HCT116 (cell line): ENCODE results near the gene NANOG. TPM values are rescaled to one million over a fixed set of nuclear protein-coding genes. Genes with fewer than 3 reads are reported as not detected.

Experiments
- ATAC-seq: fragments of 200-7000 bp; cut with Tn5 transposase; 2 replicates; pipeline ENCODE4 v1.9.1; 2020; ENCODE audit warnings: mild to moderate bottlenecking, moderate library complexity
- BruUV-seq: library from RNA; stranded (reverse); fragments of 400-500 nt; replicated peaks from 2 replicates; lab custom pipeline; 2021; lab: Mats Ljungman, UMichigan
- CTCF ChIA-PET: fragments of 300-600 bp; sonication (Branson Sonifier 250); formaldehyde crosslinking; loops from one replicate; lab custom pipeline; 2021; ENCODE audit warnings: antibody characterized with exemption; lab: Charles Lee
- POLR2A ChIA-PET: fragments of 300-600, 350-600 bp; sonication (Branson Sonifier 250); formaldehyde crosslinking; loops from one replicate; lab custom pipeline; 2021; ENCODE audit warnings: antibody characterized with exemption; lab: Charles Lee
- RAD21 ChIA-PET, 2 experiments: fragments of 300-600 bp; sonication (Branson Sonifier 250); formaldehyde crosslinking; loops; one replicate each; lab custom pipeline; 2023; ENCODE audit warnings: low total read pairs in 2 of 2; ENCODE audit not compliant: uncharacterized antibody in 2 of 2, unreplicated experiment in 2 of 2, low non-redundant PET in 1 of 2; lab: Charles Lee
- DNase-seq: peaks from one replicate; pipeline ENCODE4 v3.0.0-alpha.2; 2010; ENCODE audit warnings: low read depth, low spot score
- H2AFZ ChIP-seq: fragments of 200-600 bp; shearing (Covaris generic), sonication (generic); 2 replicates; pipeline ENCODE4 v1.6.1; 2017; ENCODE audit warnings: low read depth, mixed run types, mixed read lengths, antibody characterized with exemption, low read length; ENCODE audit not compliant: poor library complexity, severe bottlenecking
- H3K27ac ChIP-seq: 2 replicates; pipeline ENCODE4 v1.5.1; 2012; ENCODE audit warnings: low read depth, low read length
- H3K27me3 ChIP-seq: fragments of 200-600 bp; sonication (generic); 2 replicates; pipeline ENCODE4 v1.6.1; 2016; ENCODE audit warnings: mixed run types, low read length, mixed read lengths; ENCODE audit not compliant: insufficient read depth
- H3K36me3 ChIP-seq, 2 experiments: fragments of 200-500 bp in 1 of 2; fragments of 200-600 bp in 1 of 2; sonication (Bioruptor generic) in 1 of 2; sonication (generic) in 1 of 2; 2 replicates each; pipeline versions ENCODE4 v1.5.1 to v1.6.1; 2014 to 2016; ENCODE audit warnings: low read length in 2 of 2, inconsistent platforms in 1 of 2, mixed read lengths in 1 of 2, mixed run types in 1 of 2; ENCODE audit not compliant: insufficient read depth in 2 of 2, control insufficient read depth in 1 of 2
- H3K4me1 ChIP-seq, 2 experiments: fragments of 200-600 bp in 1 of 2; sonication (generic) in 1 of 2; 2 replicates each; pipeline versions ENCODE4 v1.5.1 to v1.6.1; 2012 to 2017; ENCODE audit warnings: low read length in 2 of 2, inconsistent platforms in 1 of 2, mild to moderate bottlenecking in 1 of 2, mixed read lengths in 1 of 2, mixed run types in 1 of 2, moderate library complexity in 1 of 2; ENCODE audit not compliant: insufficient read depth in 2 of 2, control insufficient read depth in 1 of 2
- H3K4me2 ChIP-seq: fragments of 200-600 bp; sonication (generic); 2 replicates; pipeline ENCODE4 v1.6.1; 2017; ENCODE audit warnings: mixed run types, low read length, mixed read lengths
- H3K4me3 ChIP-seq, 2 experiments: fragments of 200-600 bp in 1 of 2; sonication (generic) in 1 of 2; replicated peaks in 1 of 2; 2 replicates each; pipeline ENCODE4 v1.5.1; 2011 to 2016; ENCODE audit warnings: low read length in 2 of 2, control low read depth in 1 of 2, low read depth in 1 of 2, mild to moderate bottlenecking in 1 of 2, mixed read lengths in 1 of 2, mixed run types in 1 of 2
- H3K79me2 ChIP-seq: fragments of 200-600 bp; sonication (generic); 2 replicates; pipeline ENCODE4 v1.6.1; 2017; ENCODE audit warnings: mild to moderate bottlenecking, mixed run types, low read length, moderate library complexity, mixed read lengths; ENCODE audit not compliant: insufficient read depth
- H3K9ac ChIP-seq: fragments of 200-600 bp; sonication (generic); 2 replicates; pipeline ENCODE4 v1.6.1; 2016; ENCODE audit warnings: low read length, mixed read lengths
- H3K9me2 ChIP-seq: fragments of 200-600 bp; sonication (generic), shearing (Covaris generic); 2 replicates; pipeline ENCODE4 v1.6.1; 2017; ENCODE audit warnings: mixed run types, mild to moderate bottlenecking, moderate library complexity; ENCODE audit not compliant: insufficient read depth
- H3K9me3 ChIP-seq, 2 experiments: fragments of 200-500 bp in 1 of 2; fragments of 200-600 bp in 1 of 2; sonication (Bioruptor generic) in 1 of 2; sonication (generic) in 1 of 2; 2 replicates each; pipeline ENCODE4 v1.6.1; 2014 to 2017; ENCODE audit warnings: low read length in 2 of 2, mixed read lengths in 2 of 2, inconsistent platforms in 1 of 2, low read depth in 1 of 2, mild to moderate bottlenecking in 1 of 2, mixed run types in 1 of 2, moderate library complexity in 1 of 2; ENCODE audit not compliant: control insufficient read depth in 1 of 2, insufficient read depth in 1 of 2
- H4K20me1 ChIP-seq: fragments of 200-600 bp; sonication (generic), shearing (Covaris generic); 2 replicates; pipeline ENCODE4 v1.6.1; 2017; ENCODE audit warnings: mixed run types, mild to moderate bottlenecking, moderate library complexity; ENCODE audit not compliant: insufficient read depth
- CBX3 ChIP-seq: IDR thresholded peaks from 2 replicates; pipeline ENCODE4 v1.6.1; 2012; ENCODE audit warnings: low read depth
- CEBPB ChIP-seq: IDR thresholded peaks from 2 replicates; pipeline ENCODE4 v1.6.1; 2012; ENCODE audit warnings: low read depth
- FOSL1 ChIP-seq: IDR thresholded peaks from 2 replicates; pipeline ENCODE4 v1.6.1; 2012; ENCODE audit warnings: low read depth
- MAX ChIP-seq: IDR thresholded peaks from 2 replicates; pipeline ENCODE4 v1.6.1; 2012
- POLR2AphosphoS5 ChIP-seq: IDR thresholded peaks from 2 replicates; pipeline ENCODE4 v1.6.1; 2011; ENCODE audit warnings: mild to moderate bottlenecking, low read depth, low read length, moderate library complexity
- SP1 ChIP-seq: IDR thresholded peaks from 2 replicates; pipeline ENCODE4 v1.6.1; 2012; ENCODE audit warnings: low read depth
- SRF ChIP-seq: IDR thresholded peaks from 2 replicates; pipeline ENCODE4 v1.6.1; 2012; ENCODE audit warnings: low read depth
- YY1 ChIP-seq: IDR thresholded peaks from 2 replicates; pipeline ENCODE4 v1.6.1; 2011; ENCODE audit warnings: low read length, low read depth, moderate library complexity, mild to moderate bottlenecking; ENCODE audit not compliant: insufficient replicate concordance; ENCODE audit errors: extremely low read depth
- ZBTB33 ChIP-seq: IDR thresholded peaks from 2 replicates; pipeline ENCODE4 v1.6.1; 2011; ENCODE audit warnings: mild to moderate bottlenecking, low read length, moderate library complexity; ENCODE audit not compliant: insufficient replicate concordance; ENCODE audit errors: extremely low read depth
- ZNF274 ChIP-seq: fragments of 200-500 bp; sonication (Bioruptor generic); IDR thresholded peaks from 2 replicates; pipeline ENCODE4 v1.6.1; 2014; ENCODE audit warnings: mild to moderate bottlenecking, low read depth, low read length, inconsistent platforms
- intact Hi-C: fragments of 100-400 bp; cut with micrococcal nuclease; formaldehyde crosslinking; loops from 2 replicates; pipeline ENCODE4 v1.10.0; 2022
- total RNA-seq: library from RNA; stranded (reverse); gene quantifications from one replicate; pipeline ENCODE4 v1.2.1, GENCODE V29; 2021; ENCODE audit not compliant: unreplicated experiment

NANOG gene
- total RNA-seq, 1 experiment from 2014 or later, result 0.22 TPM

GRCh38 chr12:7833831-7834230 is 44.6 kb downstream of the NANOG start:
- Histone ChIP-seq H4K20me1 (no peaks in the 10 kb centered on the region), H3K4me2 (no peak overlapping the region), H3K4me3 (no peak overlapping the region), H3K27me3 (no peaks in the 10 kb centered on the region), H3K9me3 (no peaks in the 10 kb centered on the region), H3K79me2 (no peaks in the 10 kb centered on the region), H3K4me1 (no peaks in the 10 kb centered on the region), H3K9ac (no peak overlapping the region), H2AFZ (no peak overlapping the region), H3K36me3 (no peaks in the 10 kb centered on the region), H3K27ac (no peak overlapping the region), H3K9me2 (no peaks in the 10 kb centered on the region)
- POLR2A ChIA-PET, result no interaction called here
- CTCF ChIA-PET, result no interaction called here
- RAD21 ChIA-PET, result no interaction called here
- ATAC-seq, result no peak
- TF ChIP-seq FOSL1 (no peak), SP1 (no peak), POLR2AphosphoS5 (no peak), ZNF274 (no peak), MAX (no peak), YY1 (no peak), ZBTB33 (no peak), SRF (no peak), CBX3 (no peak), CEBPB (no peak)
- DNase-seq, result no peak
- no TSS peak for BruUV-seq
- intact Hi-C loops, result loop anchor here (2.0 kb wide), 1 partner anchor 245 kb away; no protein-coding TSS in a partner anchor
